NCI-H526 (cell line): ENCODE data around the gene PRKCB.
A peak's percentile ranks its signal among the peaks of the same experiment; 100 is the strongest.

Experiments
- DNase-seq, 2 experiments: peaks; one replicate each; lab custom pipeline; 2025; lab: John Stamatoyannopoulos, UW

PRKCB gene

DNA sequence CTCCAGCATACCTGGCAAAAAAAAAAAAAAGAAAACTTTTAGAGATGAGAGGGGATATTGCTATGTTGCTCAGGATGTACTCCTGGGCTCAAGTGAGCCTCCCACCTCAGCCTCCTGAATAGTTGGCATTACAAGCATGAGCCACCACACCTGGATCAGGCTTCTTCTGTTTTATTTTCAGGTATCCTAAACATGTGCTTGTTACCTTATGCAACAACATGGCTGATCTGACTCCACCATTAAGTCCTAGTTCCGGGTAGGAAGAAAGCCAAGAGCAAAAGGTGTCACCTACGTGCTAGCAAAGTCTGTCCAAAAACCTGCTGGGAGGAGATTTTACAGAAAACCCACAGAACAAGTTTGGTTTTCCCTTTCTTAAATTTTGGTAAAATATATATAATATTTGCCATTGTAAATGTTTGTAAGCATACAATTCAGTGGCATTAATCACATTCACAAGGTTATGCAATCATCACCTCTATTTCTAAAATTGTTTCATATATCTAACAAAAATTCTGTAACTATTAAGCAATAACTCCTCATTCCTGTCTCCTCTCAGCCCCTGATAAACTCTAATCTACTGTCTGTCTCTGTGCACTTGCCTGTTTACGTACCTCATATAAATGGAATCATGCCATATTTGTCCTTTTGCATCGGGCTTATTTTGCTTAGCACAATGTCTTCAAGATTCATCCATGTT lies 411.3 kb downstream of the PRKCB start:
- DNase-seq, result no peak

DNA sequence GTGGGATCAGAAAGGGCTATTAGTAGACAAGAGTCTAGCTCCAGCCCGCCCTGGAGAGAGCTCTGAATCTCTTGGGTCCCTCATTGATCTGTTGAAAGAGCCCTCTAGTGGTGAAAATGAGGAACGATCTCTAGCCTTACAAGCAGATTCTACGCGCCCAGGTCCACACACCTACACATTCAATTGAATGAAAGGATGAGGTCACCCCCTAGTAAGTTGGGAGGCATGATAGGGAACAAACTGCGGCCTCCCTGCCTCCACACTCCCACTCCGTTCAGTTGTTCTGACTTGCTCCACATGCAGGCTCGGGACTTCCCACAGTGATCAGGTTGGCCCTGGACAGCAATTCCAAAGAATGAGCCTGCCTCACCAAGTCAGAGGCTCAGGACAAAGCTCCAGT lies 417.4 kb downstream of the PRKCB start:
- DNase-seq, result peak in 1 of 2 experiments; percentile 62

DNA sequence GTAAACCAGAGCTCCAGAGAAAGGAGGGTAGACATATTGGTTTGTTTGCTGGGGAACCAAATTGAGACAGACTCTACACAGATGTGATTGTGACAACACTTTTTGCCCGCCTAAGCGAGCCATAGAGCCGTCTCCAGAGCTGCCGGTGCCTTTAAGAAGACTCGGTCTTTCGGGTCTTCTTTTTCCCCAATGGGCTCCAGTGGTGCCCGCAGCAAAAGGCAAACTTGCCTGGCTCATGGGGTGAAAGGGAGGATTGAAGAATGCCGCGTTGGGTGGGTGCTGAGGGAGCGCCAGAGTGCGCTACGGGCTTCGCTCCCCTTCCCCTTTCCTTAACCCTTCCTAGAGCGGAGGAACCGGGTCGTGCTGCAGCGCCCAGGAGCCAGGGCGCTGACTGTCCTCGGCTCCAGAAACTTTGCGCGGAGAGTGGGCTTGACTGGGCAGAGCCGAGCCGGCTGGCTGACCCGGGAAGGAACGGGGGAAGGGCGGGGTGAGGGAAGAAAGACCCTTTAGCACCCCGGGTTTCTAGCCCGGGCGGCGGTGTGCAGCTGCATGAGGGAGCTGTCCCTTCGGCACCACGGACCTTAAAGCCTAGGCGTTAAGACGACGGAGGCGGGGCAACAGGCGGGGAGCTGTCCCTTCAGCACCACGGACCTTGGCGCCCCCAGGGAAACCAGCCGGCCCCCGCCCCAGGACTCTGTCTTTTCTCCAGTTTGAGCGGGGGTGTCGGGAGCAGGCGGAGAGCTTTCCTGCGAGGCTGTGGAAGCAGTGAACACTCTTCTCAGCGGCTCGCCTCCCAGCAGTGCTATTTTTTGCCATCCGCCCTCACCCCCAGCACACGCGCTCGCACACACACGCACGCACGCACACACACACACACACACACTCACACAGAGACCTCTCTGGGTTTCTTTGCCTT lies 419.9 kb downstream of the PRKCB start, which contains the start of gene CACNG3:
Gene CACNG3 (plus strand): TSS at position 880 of the 916 bp plus-strand sequence. CDS start 420 bp downstream, outside the sequence.
- DNase-seq, result no peak

- DNase-seq, result no peak
Measured at GRCh38 chr16:24257958-24258357, 422.2 kb downstream of the PRKCB start.

- DNase-seq, result no peak
Measured at GRCh38 chr16:24258791-24259190, 423.0 kb downstream of the PRKCB start.

- no peak for DNase-seq
Measured at GRCh38 chr16:24262816-24263215, 427.0 kb downstream of the PRKCB start.
